Motor neuron (in vitro differentiated cells): Measurements from ENCODE around the gene WFS1. TPM values are rescaled to one million over a fixed set of nuclear protein-coding genes. Genes with fewer than 3 reads are reported as not detected.

Experiments used
- ATAC-seq, 8 experiments: fragments of 200-7000 bp; cut with Tn5 transposase; replicated peaks in 6 of 8; 2 replicates each; pipeline ENCODE4 v1.8.0; 2021; ENCODE audit warnings: mild to moderate bottlenecking in 8 of 8, moderate library complexity in 8 of 8
- H3K27ac ChIP-seq, 2 donors: fragments of 250-450 bp; sonication (Bioruptor Pico); 2 replicates each; pipeline ENCODE4 v1.9.0; 2021; ENCODE audit warnings: antibody characterized with exemption in 2 of 2, mild to moderate bottlenecking in 2 of 2, moderate library complexity in 1 of 2
- H3K4me1 ChIP-seq, 2 donors: fragments of 250-450 bp; sonication (Bioruptor Pico); replicated peaks in 1 of 2; 2 replicates each; pipeline ENCODE4 v1.6.1; 2021; ENCODE audit warnings: antibody characterized with exemption in 2 of 2, mild to moderate bottlenecking in 2 of 2, moderate library complexity in 1 of 2
- H3K4me3 ChIP-seq, 5 donors: fragments of 250-450 bp; sonication (Bioruptor Pico); 2 replicates each; pipeline ENCODE4 v1.9.0; 2021; ENCODE audit warnings: antibody characterized with exemption in 5 of 5, mild to moderate bottlenecking in 5 of 5, moderate library complexity in 4 of 5
- WGBS, 10 experiments: fragments of 450-650 bp; shearing (Covaris generic); methylation state at CpG; one replicate each; pipeline ENCODE4 v1.0.0; 2022; 5-methylcytosine and 5-hydroxymethylcytosine counted together
- in situ Hi-C, 9 experiments: fragments of 400-800 bp; cut with MboI; loops; one replicate each; pipeline ENCODE4 v1.15.0; 2021; ENCODE audit warnings: low sequenced_read_pairs in 9 of 9, low pct_unique_long_range_greater_than_20kb in 2 of 9; ENCODE audit not compliant: unreplicated experiment in 9 of 9
- total RNA-seq, 8 experiments: library from RNA; unstranded; fragments of 300-600 nt; gene quantifications; 2 replicates each; pipeline versions ENCODE4 v1.2.3 to v1.2.4, GENCODE V29; 2022

Gene WFS1
- total RNA-seq, 8 experiments from 2014 or later, result 5.2 to 23.7 (median 8.7) TPM

- Histone ChIP-seq H3K27ac (no peak overlapping the region), H3K4me1 (no peaks in the 10 kb centered on the region), H3K4me3 (no peak overlapping the region)
- ATAC-seq, result no peak
- 50% methylated on average over 2 of the region's 21 CpGs; no CpG with 5 or more reads in 9 of the 10 experiments for WGBS, 10 experiments
- in situ Hi-C loops, result no loop called here
Observed at GRCh38 chr4:6291784-6292297, 22.2 kb downstream of the WFS1 start.

GRCh38 chr4:6292376-6293096, 22.9 kb downstream of the WFS1 start:
- no peaks in the 10 kb centered on the region for H3K4me1 ChIP-seq
- ATAC-seq, result no peak
- in situ Hi-C loops, result no loop called here
- no peak overlapping the region for H3K27ac ChIP-seq
- H3K4me3 ChIP-seq, result no peak overlapping the region
- WGBS, 10 experiments, result 60 to 100% (median 80%) methylated on average over 1 to 6 of the region's 13 CpGs; no CpG with 5 or more reads in 3 of the 10 experiments

- WGBS, 10 experiments, result 53 to 100% (median 81%) methylated on average over 1 to 6 of the region's 8 CpGs; no CpG with 5 or more reads in 5 of the 10 experiments
- in situ Hi-C loops, result no loop called here
Observed at GRCh38 chr4:6293097-6293445, 23.4 kb downstream of the WFS1 start.

GRCh38 chr4:6293661-6294060, 24.0 kb downstream of the WFS1 start:
- H3K27ac ChIP-seq, result no peak overlapping the region
- in situ Hi-C loops, result no loop called here
- 92 to 93% methylated on average over 2 to 3 of the region's 8 CpGs; no CpG with 5 or more reads in 8 of the 10 experiments for WGBS, 10 experiments
- ATAC-seq, result no peak
- H3K4me1 ChIP-seq, result no peaks in the 10 kb centered on the region
- H3K4me3 ChIP-seq, result no peak overlapping the region

More at GRCh38 chr4:6293097-6293445, 23.4 kb downstream of the WFS1 start:
- no peaks in the 10 kb centered on the region for H3K4me1 ChIP-seq
- H3K4me3 ChIP-seq, result no peak overlapping the region
- no peak for ATAC-seq
- no peak overlapping the region for H3K27ac ChIP-seq

GRCh38 chr4:6294705-6295421, 25.2 kb downstream of the WFS1 start:
- in situ Hi-C loops, result no loop called here
- ATAC-seq, result no peak
- no peaks in the 10 kb centered on the region for H3K4me1 ChIP-seq
- 89 to 100% (median 96%) methylated on average over 1 to 14 of the region's 27 CpGs; no CpG with 5 or more reads in 5 of the 10 experiments for WGBS, 10 experiments
- H3K4me3 ChIP-seq, result no peak overlapping the region
- no peak overlapping the region for H3K27ac ChIP-seq

- WGBS, 10 experiments, result 87 to 93% methylated on average over 3 of the region's 14 CpGs; no CpG with 5 or more reads in 8 of the 10 experiments
- Histone ChIP-seq H3K27ac (no peak overlapping the region), H3K4me1 (no peaks in the 10 kb centered on the region), H3K4me3 (no peak overlapping the region)
- in situ Hi-C loops, result no loop called here
- ATAC-seq, result no peak
Observed at GRCh38 chr4:6295495-6295894, 25.8 kb downstream of the WFS1 start.

GRCh38 chr4:6296026-6296425, 26.4 kb downstream of the WFS1 start:
- H3K4me1 ChIP-seq, result no peaks in the 10 kb centered on the region
- WGBS, 10 experiments, result 70 to 100% (median 75%) methylated on average over 2 to 5 of the region's 9 CpGs; no CpG with 5 or more reads in 4 of the 10 experiments
- ATAC-seq, result no peak
- in situ Hi-C loops, result no loop called here
- no peak overlapping the region for H3K4me3 ChIP-seq
- no peak overlapping the region for H3K27ac ChIP-seq

GRCh38 chr4:6297266-6297815, 27.7 kb downstream of the WFS1 start:
- Histone ChIP-seq H3K4me1 (no peaks in the 10 kb centered on the region), H3K27ac (no peak overlapping the region), H3K4me3 (no peak overlapping the region)
- ATAC-seq, result no peak
- in situ Hi-C loops, result no loop called here
- 80 to 100% (median 87%) methylated on average over 1 to 13 of the region's 15 CpGs; no CpG with 5 or more reads in 1 of the 10 experiments for WGBS, 10 experiments

GRCh38 chr4:6298035-6298434, 28.4 kb downstream of the WFS1 start:
- Histone ChIP-seq H3K4me1 (no peaks in the 10 kb centered on the region), H3K4me3 (no peak overlapping the region), H3K27ac (no peak overlapping the region)
- no peak for ATAC-seq
- in situ Hi-C loops, result no loop called here
- 71 to 98% (median 86%) methylated on average over 1 to 8 of the region's 13 CpGs; no CpG with 5 or more reads in 3 of the 10 experiments for WGBS, 10 experiments

- in situ Hi-C loops, result no loop called here
- Histone ChIP-seq H3K27ac (no peak overlapping the region), H3K4me1 (no peaks in the 10 kb centered on the region), H3K4me3 (no peak overlapping the region)
- WGBS, 10 experiments, result 100% methylated on average over 1 of the region's 6 CpGs; no CpG with 5 or more reads in 9 of the 10 experiments
- no peak for ATAC-seq
Observed at GRCh38 chr4:6298852-6299251, 29.2 kb downstream of the WFS1 start.

GRCh38 chr4:6299875-6300274, 30.2 kb downstream of the WFS1 start:
- in situ Hi-C loops, result loop anchor here in 1 of 9 experiments (25.0 kb wide), 1 partner anchor 313 kb away; no protein-coding TSS in a partner anchor

GRCh38 chr4:6300359-6300758, 30.7 kb downstream of the WFS1 start:
- in situ Hi-C loops, result loop anchor here in 1 of 9 experiments (25.0 kb wide), 1 partner anchor 313 kb away; no protein-coding TSS in a partner anchor
- 100% methylated on average over 1 to 2 of the region's 11 CpGs; no CpG with 5 or more reads in 7 of the 10 experiments for WGBS, 10 experiments
- no peak for ATAC-seq
- H3K4me1 ChIP-seq, result no peaks in the 10 kb centered on the region
- H3K4me3 ChIP-seq, result no peak overlapping the region
- H3K27ac ChIP-seq, result no peak overlapping the region

More at GRCh38 chr4:6299875-6300274, 30.2 kb downstream of the WFS1 start:
- 80% methylated on average over 2 of the region's 12 CpGs; no CpG with 5 or more reads in 9 of the 10 experiments for WGBS, 10 experiments
- Histone ChIP-seq H3K27ac (no peak overlapping the region), H3K4me3 (no peak overlapping the region), H3K4me1 (no peaks in the 10 kb centered on the region)
- ATAC-seq, result no peak
